Hepatocyte (in vitro differentiated cells): ENCODE measurements around the gene NPAS3. TPM values are rescaled to one million over a fixed set of nuclear protein-coding genes. Genes with fewer than 3 reads are reported as not detected.

Experiments used
- DNase-seq: peaks from one replicate; pipeline ENCODE4 v3.0.0-alpha.2; 2016; ENCODE audit warnings: low spot score
- H2AFZ ChIP-seq: fragments of 200-600 bp; sonication (generic); 2 replicates; pipeline ENCODE4 v1.6.0; 2016; ENCODE audit warnings: antibody characterized with exemption, mild to moderate bottlenecking
- H3K27ac ChIP-seq: fragments of 200-600 bp; sonication (generic); 2 replicates; pipeline ENCODE4 v1.5.1; 2016; ENCODE audit warnings: mild to moderate bottlenecking
- H3K27me3 ChIP-seq: fragments of 200-600 bp; sonication (generic); 2 replicates; pipeline ENCODE4 v1.6.1; 2016
- H3K36me3 ChIP-seq: fragments of 200-600 bp; sonication (generic); replicated peaks from 2 replicates; pipeline ENCODE4 v1.5.1; 2016; ENCODE audit warnings: low read depth; ENCODE audit not compliant: insufficient read depth
- H3K4me1 ChIP-seq: fragments of 200-600 bp; sonication (generic); 2 replicates; pipeline ENCODE4 v1.5.1; 2016; ENCODE audit warnings: mild to moderate bottlenecking, moderate library complexity; ENCODE audit not compliant: insufficient read depth
- H3K4me2 ChIP-seq: fragments of 200-600 bp; sonication (generic); 2 replicates; pipeline ENCODE4 v1.6.0; 2016
- H3K4me3 ChIP-seq: fragments of 200-600 bp; sonication (generic); 2 replicates; pipeline ENCODE4 v1.5.1; 2016; ENCODE audit warnings: mild to moderate bottlenecking
- H3K79me2 ChIP-seq: fragments of 200-600 bp; sonication (generic); 2 replicates; pipeline ENCODE4 v1.6.0; 2017; ENCODE audit warnings: mild to moderate bottlenecking
- H3K9me2 ChIP-seq: fragments of 200-600 bp; sonication (generic); replicated peaks from 2 replicates; pipeline ENCODE4 v1.6.0; 2017; ENCODE audit warnings: mild to moderate bottlenecking; ENCODE audit not compliant: insufficient read depth
- H3K9me3 ChIP-seq: fragments of 200-600 bp; sonication (generic); 2 replicates; pipeline ENCODE4 v1.5.1; 2016; ENCODE audit warnings: low read depth, mild to moderate bottlenecking
- H4K20me1 ChIP-seq: fragments of 200-600 bp; sonication (generic); 2 replicates; pipeline ENCODE4 v1.6.0; 2016; ENCODE audit warnings: mild to moderate bottlenecking; ENCODE audit not compliant: insufficient read depth, poor library complexity, severe bottlenecking
- EZH2 ChIP-seq: fragments of 200-600 bp; sonication (generic); IDR thresholded peaks from 2 replicates; pipeline ENCODE4 v1.6.1; 2016; ENCODE audit warnings: antibody characterized with exemption, mild to moderate bottlenecking, borderline replicate concordance
- EZH2phosphoT487 ChIP-seq: fragments of 200-600 bp; sonication (generic); IDR thresholded peaks from one replicate; pipeline ENCODE4 v1.6.1; 2018; ENCODE audit warnings: antibody characterized with exemption, mild to moderate bottlenecking, low read depth, moderate library complexity; ENCODE audit not compliant: unreplicated experiment, severe bottlenecking
- WGBS: methylation state at CpG from one replicate; pipeline ENCODE4 v1.1.6; 2016; ENCODE audit warnings: low lambda C conversion rate; ENCODE audit errors: missing lambda C conversion rate; 5-methylcytosine and 5-hydroxymethylcytosine counted together
- polyA plus RNA-seq: library from polyadenylated mRNA; unstranded; fragments of >200 nt; fragmentation: Nextera tagmentation; extraction: Ambion mirVana; gene quantifications from 2 replicates; pipeline ENCODE4 v1.2.1, GENCODE V29; 2016
- total RNA-seq: library from RNA; depleted of rRNA; stranded (reverse); fragments of >200 nt; gene quantifications from 2 replicates; pipeline ENCODE4 v1.2.3, GENCODE V29; 2014
- TF ChIP-seq, protein P1 (sequence below): fragments of 200-600 bp; sonication (generic); IDR thresholded peaks from 2 replicates; pipeline ENCODE4 v1.5.1; 2016; ENCODE audit warnings: antibody characterized with exemption, mild to moderate bottlenecking; ENCODE audit not compliant: poor library complexity

NPAS3 gene
- total and polyA plus RNA-seq, 2 experiments from 2014 or later: 0.11 to 1.1 TPM

DNA sequence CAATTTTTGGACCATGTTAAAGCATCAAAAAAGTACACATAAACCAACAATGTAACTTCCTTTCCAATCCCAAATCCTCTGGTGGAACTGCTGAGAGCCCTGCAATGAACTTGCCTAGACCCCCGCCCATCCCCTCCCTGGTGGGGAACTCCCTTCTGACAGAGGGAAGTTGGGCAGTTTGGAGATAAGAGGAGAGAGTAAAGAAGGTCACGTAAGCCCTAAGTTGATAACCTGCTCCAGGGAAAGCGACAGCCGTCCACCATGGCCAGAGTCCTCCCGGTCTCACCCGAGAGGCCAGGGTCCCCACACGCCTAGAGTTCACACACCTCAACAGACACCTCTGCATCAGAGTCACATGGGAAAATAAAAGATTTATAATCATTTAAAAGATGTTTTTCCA lies 873.5 kb downstream of the NPAS3 start:
- H3K27ac ChIP-seq: no peak overlapping the region
- no peaks in the 10 kb centered on the region for H3K4me1 ChIP-seq
- DNase-seq: no peak
- H3K79me2 ChIP-seq: no peaks in the 10 kb centered on the region
- no peaks in the 10 kb centered on the region for H4K20me1 ChIP-seq
- H3K4me3 ChIP-seq: no peak overlapping the region
- no peaks in the 10 kb centered on the region for H3K9me3 ChIP-seq
- no peaks in the 10 kb centered on the region for H3K36me3 ChIP-seq
- no peaks in the 10 kb centered on the region for H3K9me2 ChIP-seq
- no peak overlapping the region for H2AFZ ChIP-seq
- TF ChIP-seq, protein P1, sequence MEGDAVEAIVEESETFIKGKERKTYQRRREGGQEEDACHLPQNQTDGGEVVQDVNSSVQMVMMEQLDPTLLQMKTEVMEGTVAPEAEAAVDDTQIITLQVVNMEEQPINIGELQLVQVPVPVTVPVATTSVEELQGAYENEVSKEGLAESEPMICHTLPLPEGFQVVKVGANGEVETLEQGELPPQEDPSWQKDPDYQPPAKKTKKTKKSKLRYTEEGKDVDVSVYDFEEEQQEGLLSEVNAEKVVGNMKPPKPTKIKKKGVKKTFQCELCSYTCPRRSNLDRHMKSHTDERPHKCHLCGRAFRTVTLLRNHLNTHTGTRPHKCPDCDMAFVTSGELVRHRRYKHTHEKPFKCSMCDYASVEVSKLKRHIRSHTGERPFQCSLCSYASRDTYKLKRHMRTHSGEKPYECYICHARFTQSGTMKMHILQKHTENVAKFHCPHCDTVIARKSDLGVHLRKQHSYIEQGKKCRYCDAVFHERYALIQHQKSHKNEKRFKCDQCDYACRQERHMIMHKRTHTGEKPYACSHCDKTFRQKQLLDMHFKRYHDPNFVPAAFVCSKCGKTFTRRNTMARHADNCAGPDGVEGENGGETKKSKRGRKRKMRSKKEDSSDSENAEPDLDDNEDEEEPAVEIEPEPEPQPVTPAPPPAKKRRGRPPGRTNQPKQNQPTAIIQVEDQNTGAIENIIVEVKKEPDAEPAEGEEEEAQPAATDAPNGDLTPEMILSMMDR: no peak
- 55% methylated on average over 7 of the region's 7 CpGs for WGBS
- H3K4me2 ChIP-seq: no peak overlapping the region
- H3K27me3 ChIP-seq: no peaks in the 10 kb centered on the region

DNA sequence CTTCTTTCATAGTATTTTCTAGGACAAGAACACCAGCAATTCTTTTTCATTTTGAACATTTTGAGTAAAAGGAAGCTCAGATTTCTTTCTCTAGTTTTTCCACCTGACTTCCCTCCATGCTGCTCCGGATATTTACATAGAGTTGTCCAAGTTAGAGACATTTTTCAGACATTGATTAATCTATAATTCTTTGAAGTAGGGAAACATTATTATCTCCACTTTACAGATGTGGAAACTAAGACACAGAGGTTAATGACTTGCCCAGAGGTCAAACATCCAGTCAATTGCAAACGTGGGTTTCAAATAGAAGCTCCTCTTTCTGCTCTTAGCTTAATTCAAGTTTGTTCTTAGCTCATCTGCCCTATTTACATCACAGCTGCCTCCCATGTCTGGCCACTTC lies 873.9 kb downstream of the NPAS3 start:
- Histone ChIP-seq H3K27me3 (no peaks in the 10 kb centered on the region), H3K4me2 (no peak overlapping the region), H3K27ac (no peak overlapping the region), H3K4me3 (no peak overlapping the region), H3K9me2 (no peaks in the 10 kb centered on the region), H2AFZ (no peak overlapping the region), H4K20me1 (no peaks in the 10 kb centered on the region), H3K4me1 (no peaks in the 10 kb centered on the region), H3K79me2 (no peaks in the 10 kb centered on the region), H3K9me3 (no peaks in the 10 kb centered on the region), H3K36me3 (no peaks in the 10 kb centered on the region)
- no peak for DNase-seq
- TF ChIP-seq EZH2phosphoT487 (no peak), EZH2 (no peak)
- TF ChIP-seq, protein P1: no peak
- 27% methylated on average over 2 of the region's 2 CpGs for whole genome bisulfite sequencing

DNA sequence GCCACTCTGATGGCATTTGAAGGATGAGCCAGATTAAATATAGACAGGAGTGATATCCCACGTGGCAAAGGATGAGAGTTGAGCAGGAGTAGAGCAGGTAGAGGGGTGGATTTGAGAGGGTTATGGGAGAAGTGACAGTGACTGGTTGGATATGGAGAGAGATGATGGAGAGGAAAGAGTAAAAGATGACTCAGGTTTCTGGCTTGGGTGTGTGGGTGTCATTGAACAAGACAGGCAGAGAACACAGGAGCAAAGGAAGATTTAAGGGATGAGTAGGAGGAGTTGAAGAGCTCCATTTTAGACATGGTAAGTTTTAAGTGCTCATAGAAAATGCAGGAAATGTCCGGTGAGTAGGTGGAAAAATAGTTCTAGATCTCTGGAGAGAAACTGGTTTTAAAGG lies 875.3 kb downstream of the NPAS3 start:
- no peaks in the 10 kb centered on the region for H3K36me3 ChIP-seq
- H3K27me3 ChIP-seq: no peaks in the 10 kb centered on the region
- H3K9me3 ChIP-seq: no peaks in the 10 kb centered on the region
- DNase-seq: no peak
- H2AFZ ChIP-seq: no peak overlapping the region
- H3K27ac ChIP-seq: no peak overlapping the region
- H3K79me2 ChIP-seq: no peaks in the 10 kb centered on the region
- 84% methylated on average over 2 of the region's 2 CpGs for WGBS
- H3K9me2 ChIP-seq: no peaks in the 10 kb centered on the region
- TF ChIP-seq, protein P1: no peak
- TF ChIP-seq EZH2phosphoT487 (no peak), EZH2 (no peak)
- H3K4me2 ChIP-seq: no peak overlapping the region
- no peak overlapping the region for H3K4me3 ChIP-seq
- H3K4me1 ChIP-seq: no peaks in the 10 kb centered on the region
- no peaks in the 10 kb centered on the region for H4K20me1 ChIP-seq
